Mesothelial cell of epicardium (in vitro differentiated cells): ENCODE data around the gene ZNF599. TPM values are rescaled to one million over a fixed set of nuclear protein-coding genes. Genes with fewer than 3 reads are reported as not detected.

ENCODE experiments used
- DNase-seq, 2 experiments: peaks; one replicate each; pipeline ENCODE4 v3.0.0; 2021; ENCODE audit warnings: low spot score in 2 of 2; ENCODE audit not compliant: unreplicated experiment in 2 of 2
- H3K27ac Mint-ChIP-seq: 2 replicates; pipeline ENCODE4 v1.8.0; 2021; ENCODE audit warnings: mixed read lengths
- H3K27me3 Mint-ChIP-seq: 2 replicates; pipeline ENCODE4 v1.8.0; 2021; ENCODE audit warnings: low read depth, mixed read lengths
- H3K36me3 Mint-ChIP-seq: 2 replicates; pipeline ENCODE4 v1.8.0; 2021; ENCODE audit warnings: mixed read lengths
- H3K4me1 Mint-ChIP-seq: 2 replicates; pipeline ENCODE4 v1.8.0; 2021; ENCODE audit warnings: mixed read lengths
- H3K4me3 Mint-ChIP-seq: 2 replicates; pipeline ENCODE4 v1.8.0; 2021; ENCODE audit warnings: mild to moderate bottlenecking, moderate library complexity, mixed read lengths
- H3K9me3 Mint-ChIP-seq: 2 replicates; pipeline ENCODE4 v1.8.0; 2021; ENCODE audit warnings: mixed read lengths
- CTCF ChIP-seq: fragments of 200-600 bp; sonication (generic); IDR thresholded peaks from one replicate; pipeline ENCODE4 v1.5.0; 2021; ENCODE audit warnings: antibody characterized with exemption; ENCODE audit not compliant: unreplicated experiment
- total RNA-seq: library from RNA; stranded (reverse); gene quantifications from 3 replicates; pipeline ENCODE4 v1.2.1, GENCODE V29; 2021

ZNF599 gene
- total RNA-seq, 1 donor from 2014 or later: 8.7 TPM

- no peaks in the 10 kb centered on the region for H3K27me3 Mint-ChIP-seq
- H3K27ac Mint-ChIP-seq: peak within 1 kb of the TSS; percentile 98
- no peak for TF ChIP-seq CTCF
- DNase-seq: peak; percentile 46 to 74
- peaks cover 14% of the 10 kb centered on the region for H3K9me3 Mint-ChIP-seq
- H3K4me3 Mint-ChIP-seq: peak within 1 kb of the TSS; percentile 90
- H3K36me3 Mint-ChIP-seq: peaks cover 27% of the 10 kb centered on the region
- peaks cover 24% of the 10 kb centered on the region for H3K4me1 Mint-ChIP-seq
Measured at GRCh38 chr19:34733746-34734536, 39.1 kb downstream of the ZNF599 start, which contains the start of gene ZNF181. Gene ZNF181 (plus strand): TSS chr19:34734243. CDS start chr19:34735038, 795 bp downstream.

- H3K27me3 Mint-ChIP-seq: no peaks in the 10 kb centered on the region
- peak overlapping the region; percentile 90 for H3K4me3 Mint-ChIP-seq
- TF ChIP-seq CTCF: no peak
- peaks cover 24% of the 10 kb centered on the region for H3K4me1 Mint-ChIP-seq
- H3K9me3 Mint-ChIP-seq: peaks cover 13% of the 10 kb centered on the region
- DNase-seq: peak in 1 of 2 experiments; percentile 42
- H3K27ac Mint-ChIP-seq: peak overlapping the region; percentile 98
- peaks cover 22% of the 10 kb centered on the region for H3K36me3 Mint-ChIP-seq
Measured at GRCh38 chr19:34733266-34733745, 39.7 kb downstream of the ZNF599 start.

GRCh38 chr19:34732612-34733211, 40.3 kb downstream of the ZNF599 start:
- Mint-ChIP-seq H3K4me1 (peaks cover 24% of the 10 kb centered on the region), H3K27ac (peak overlapping the region; percentile 64), H3K36me3 (peaks cover 18% of the 10 kb centered on the region), H3K9me3 (peaks cover 9% of the 10 kb centered on the region), H3K4me3 (peak overlapping the region; percentile 62), H3K27me3 (no peaks in the 10 kb centered on the region)
- no peak for DNase-seq
- no peak for TF ChIP-seq CTCF

- H3K4me1 Mint-ChIP-seq: peaks cover 24% of the 10 kb centered on the region
- DNase-seq: no peak
- TF ChIP-seq CTCF: no peak
- H3K27ac Mint-ChIP-seq: no peak overlapping the region
- H3K36me3 Mint-ChIP-seq: peaks cover 12% of the 10 kb centered on the region
- H3K9me3 Mint-ChIP-seq: peaks cover 9% of the 10 kb centered on the region
- H3K27me3 Mint-ChIP-seq: peaks cover 5% of the 10 kb centered on the region
- H3K4me3 Mint-ChIP-seq: peak overlapping the region; percentile 33
Measured at GRCh38 chr19:34731964-34732363, 41.1 kb downstream of the ZNF599 start.

- H3K27ac Mint-ChIP-seq: no peak overlapping the region
- H3K4me1 Mint-ChIP-seq: peaks cover 24% of the 10 kb centered on the region
- H3K36me3 Mint-ChIP-seq: peaks cover 8% of the 10 kb centered on the region
- no peak for DNase-seq
- peaks cover 13% of the 10 kb centered on the region for H3K9me3 Mint-ChIP-seq
- H3K4me3 Mint-ChIP-seq: peak overlapping the region; percentile 33
- peaks cover 6% of the 10 kb centered on the region for H3K27me3 Mint-ChIP-seq
- TF ChIP-seq CTCF: no peak
Measured at GRCh38 chr19:34731019-34731829, 41.8 kb downstream of the ZNF599 start.
